Activated CD4-positive, alpha-beta T cell treated with anti-CD3 and anti-CD28 coated beads, Interleukin-10, Interleukin-2, amounts not matched to agents 100 ng/mL and 50 ng/mL, durations not matched to agents 16 hours and 8 hours (primary cell): Measurements from ENCODE around the gene ZNF771.
A peak's percentile ranks its signal among the peaks of the same experiment; 100 is the strongest.

Source experiments
- DNase-seq: peaks from one replicate; pipeline ENCODE4 v3.0.0-alpha.2; 2020

Gene ZNF771

GRCh38 chr16:30399435-30400186 lies 7.8 kb upstream of the ZNF771 start:
- DNase-seq, result no peak

GRCh38 chr16:30401768-30402425 lies 5.5 kb upstream of the ZNF771 start:
- no peak for DNase-seq

GRCh38 chr16:30406795-30407101 lies 658 bp upstream of the ZNF771 start:
- no peak for DNase-seq

GRCh38 chr16:30407804-30408534 lies 563 bp downstream of the ZNF771 start:
- DNase-seq, result no peak

GRCh38 chr16:30409125-30410060 lies 2.0 kb downstream of the ZNF771 start:
- peak; percentile 94 for DNase-seq

GRCh38 chr16:30413112-30413806 lies 5.9 kb downstream of the ZNF771 start:
- DNase-seq, result no peak

GRCh38 chr16:30414159-30414558 lies 6.8 kb downstream of the ZNF771 start:
- DNase-seq, result no peak

GRCh38 chr16:30416047-30416603 lies 8.7 kb downstream of the ZNF771 start:
- no peak for DNase-seq

- DNase-seq, result no peak
These were observed 9.5 kb downstream of the ZNF771 start for GRCh38 chr16:30416624-30417528.

- peak; percentile 96 for DNase-seq
These were observed 10.3 kb downstream of the ZNF771 start for GRCh38 chr16:30417529-30418349.

GRCh38 chr16:30418350-30419181 lies 11.2 kb downstream of the ZNF771 start:
- DNase-seq, result no peak

- DNase-seq, result no peak
These were observed 13.6 kb downstream of the ZNF771 start for GRCh38 chr16:30421010-30421409.

GRCh38 chr16:30428055-30428454 lies 20.6 kb downstream of the ZNF771 start:
- DNase-seq, result no peak

GRCh38 chr16:30429418-30429677 lies 21.9 kb downstream of the ZNF771 start:
- no peak for DNase-seq

- DNase-seq, result peak; percentile 99
These were observed 22.4 kb downstream of the ZNF771 start, which contains the start of gene DCTPP1 for GRCh38 chr16:30429678-30430427. Gene DCTPP1 (minus strand): TSS chr16:30430030. CDS start chr16:30429980, 50 bp downstream.

- no peak for DNase-seq
These were observed 23.1 kb downstream of the ZNF771 start for GRCh38 chr16:30430428-30430970.

- DNase-seq, result peak; percentile 84
These were observed 27.4 kb downstream of the ZNF771 start for GRCh38 chr16:30434852-30435251.

GRCh38 chr16:30437511-30438046 lies 30.2 kb downstream of the ZNF771 start:
- no peak for DNase-seq
